Thyroid gland (tissue), 4 donors: Measurements from ENCODE around the gene KCNH1. TPM values are rescaled to one million over a fixed set of nuclear protein-coding genes. Genes with fewer than 3 reads are reported as not detected.

Source experiments
- DNase-seq, 2 donors: peaks; one replicate each; pipeline ENCODE4 v3.0.0-alpha.2; 2019
- H3K27ac ChIP-seq, 3 donors: fragments of 200-600 bp; sonication (generic); 1 replicate in 2 of 3; 2 replicates in 1 of 3; pipeline ENCODE4 v1.5.1; 2016 to 2019; ENCODE audit warnings: mild to moderate bottlenecking in 1 of 3, moderate library complexity in 1 of 3
- H3K27me3 ChIP-seq: fragments of 200-600 bp; sonication (generic); one replicate; pipeline ENCODE4 v1.5.1; 2019
- H3K36me3 ChIP-seq, 2 donors: fragments of 200-600 bp; sonication (generic); one replicate each; pipeline ENCODE4 v1.5.1; 2016 to 2019
- H3K4me1 ChIP-seq, 2 donors: fragments of 200-600 bp; sonication (generic); one replicate each; pipeline ENCODE4 v1.5.1; 2017 to 2019
- H3K4me3 ChIP-seq, 3 donors: fragments of 200-600 bp; sonication (generic); replicated peaks in 1 of 3; 1 replicate in 2 of 3; 2 replicates in 1 of 3; pipeline ENCODE4 v1.5.1; 2016; ENCODE audit warnings: mild to moderate bottlenecking in 1 of 3
- H3K9me3 ChIP-seq: fragments of 200-600 bp; sonication (generic); one replicate; pipeline ENCODE4 v1.5.1; 2017
- CTCF ChIP-seq, 6 experiments: fragments of 200-600 bp in 3 of 6; fragments of 450-650 bp in 3 of 6; sonication (generic) in 3 of 6; IDR thresholded peaks; one replicate each; pipeline ENCODE4 v1.5.1; 2016 to 2019; ENCODE audit warnings: antibody characterized with exemption in 6 of 6, mild to moderate bottlenecking in 2 of 6, inconsistent platforms in 1 of 6, moderate library complexity in 1 of 6
- POLR2A ChIP-seq, 2 donors: fragments of 450-650 bp; IDR thresholded peaks; one replicate each; pipeline ENCODE4 v1.6.1; 2017; ENCODE audit warnings: antibody characterized with exemption in 2 of 2, mild to moderate bottlenecking in 2 of 2, moderate library complexity in 1 of 2
- WGBS, 2 donors: methylation state at CpG; one replicate each; pipeline ENCODE4 v1.1.5; 2017; 5-methylcytosine and 5-hydroxymethylcytosine counted together
- intact Hi-C: fragments of 100-400 bp; cut with DNase I; formaldehyde crosslinking; loops from one replicate; pipeline ENCODE4 v1.15.1; 2023
- total RNA-seq, 4 donors: library from RNA; depleted of rRNA; stranded (reverse); fragments of >200 nt; gene quantifications; one replicate each; pipeline ENCODE4 v1.2.3, GENCODE V29; 2016

The KCNH1 gene
- total RNA-seq, 4 donors from 2014 or later = 1.3 TPM; not detected in 2

- intact Hi-C loops = no loop called here
- no peak overlapping the region for H3K27ac ChIP-seq
- H3K27me3 ChIP-seq = no peaks in the 10 kb centered on the region
- H3K9me3 ChIP-seq = no peaks in the 10 kb centered on the region
- no peaks in the 10 kb centered on the region for H3K36me3 ChIP-seq
- DNase-seq = no peak
- 52 to 61% methylated on average over 4 of the region's 4 CpGs for WGBS, 2 donors
- H3K4me3 ChIP-seq = no peak overlapping the region
- TF ChIP-seq POLR2A (IDR thresholded peaks at IDR 0.05) (no peak), CTCF (IDR thresholded peaks at IDR 0.05) (no peak)
- no peaks in the 10 kb centered on the region for H3K4me1 ChIP-seq
Observed at GRCh38 chr1:211145944-211146343, 12.0 kb upstream of the KCNH1 start.

- intact Hi-C loops = loop anchor here (10.0 kb wide), 1 partner anchor 551 kb away; no protein-coding TSS in a partner anchor
- H3K4me1 ChIP-seq = peaks cover 6 to 10% of the 10 kb centered on the region in 2 donors
- no peaks in the 10 kb centered on the region for H3K9me3 ChIP-seq
- TF ChIP-seq POLR2A (IDR thresholded peaks at IDR 0.05) = no peak
- peak in 4 of 6 experiments; percentile 16 to 75 (median 64) for TF ChIP-seq CTCF (IDR thresholded peaks at IDR 0.05)
- H3K4me3 ChIP-seq = no peak overlapping the region
- 27 to 29% methylated on average over 5 of the region's 5 CpGs for WGBS, 2 donors
- no peaks in the 10 kb centered on the region for H3K36me3 ChIP-seq
- H3K27me3 ChIP-seq = no peaks in the 10 kb centered on the region
- no peak for DNase-seq
- no peak overlapping the region for H3K27ac ChIP-seq
Observed at GRCh38 chr1:211135342-211135950, 1.5 kb upstream of the KCNH1 start.

- TF ChIP-seq CTCF (IDR thresholded peaks at IDR 0.05) (no peak), POLR2A (IDR thresholded peaks at IDR 0.05) (no peak)
- peak overlapping the region in 2 of 3 donors; percentile 5 to 16 for H3K4me3 ChIP-seq
- H3K27me3 ChIP-seq = no peaks in the 10 kb centered on the region
- intact Hi-C loops = loop anchor here (5.0 to 10.0 kb wide), 2 partner anchors 549 to 726 kb away; no protein-coding TSS in a partner anchor
- WGBS, 2 donors = 2 to 3% methylated on average over 14 to 18 of the region's 31 CpGs
- no peak overlapping the region for H3K27ac ChIP-seq
- no peaks in the 10 kb centered on the region for H3K36me3 ChIP-seq
- peaks cover 6 to 10% of the 10 kb centered on the region in 2 donors for H3K4me1 ChIP-seq
- H3K9me3 ChIP-seq = no peaks in the 10 kb centered on the region
- DNase-seq = peak; percentile 10 to 19
Observed at GRCh38 chr1:211133393-211133835, 534 bp downstream of the KCNH1 start.

GRCh38 chr1:211132721-211133392 is 1.1 kb downstream of the KCNH1 start:
- intact Hi-C loops = loop anchor here (5.0 to 10.0 kb wide), 2 partner anchors 548 to 726 kb away; no protein-coding TSS in a partner anchor
- peak overlapping the region in 1 of 3 donors; percentile 16 for H3K4me3 ChIP-seq
- H3K4me1 ChIP-seq = peaks cover 6 to 10% of the 10 kb centered on the region in 2 donors
- 27 to 40% methylated on average over 17 to 20 of the region's 20 CpGs for WGBS, 2 donors
- DNase-seq = no peak
- H3K27me3 ChIP-seq = no peaks in the 10 kb centered on the region
- H3K27ac ChIP-seq = no peak overlapping the region
- H3K36me3 ChIP-seq = no peaks in the 10 kb centered on the region
- TF ChIP-seq POLR2A (IDR thresholded peaks at IDR 0.05) (no peak), CTCF (IDR thresholded peaks at IDR 0.05) (no peak)
- no peaks in the 10 kb centered on the region for H3K9me3 ChIP-seq

GRCh38 chr1:211129776-211130175 is 4.2 kb downstream of the KCNH1 start:
- WGBS, 2 donors = 88 to 92% methylated on average over 1 of the region's 1 CpG
- Histone ChIP-seq H3K4me1 (peaks cover 6 to 10% of the 10 kb centered on the region in 2 donors), H3K27me3 (no peaks in the 10 kb centered on the region), H3K4me3 (no peak overlapping the region), H3K36me3 (no peaks in the 10 kb centered on the region), H3K27ac (no peak overlapping the region), H3K9me3 (no peaks in the 10 kb centered on the region)
- TF ChIP-seq CTCF (IDR thresholded peaks at IDR 0.05) (no peak), POLR2A (IDR thresholded peaks at IDR 0.05) (no peak)
- DNase-seq = no peak
- intact Hi-C loops = loop anchor here (5.0 to 10.0 kb wide), 2 partner anchors 545 to 722 kb away; no protein-coding TSS in a partner anchor
